Measurements from ENCODE around the gene ERG.

The ERG gene

GRCh38 chr21:38504066-38504465, 5.8 kb upstream of the ERG start:
- in situ Hi-C loops (cut with HindIII; ENCODE audit: low pct_ligation_motif_present, low pct_unique_long_range_greater_than_20kb, low sequenced_read_pairs), result no loop called here
- DNase-seq, result no peak

- DNase-seq, result no peak
- in situ Hi-C loops (cut with HindIII; ENCODE audit: low pct_ligation_motif_present, low pct_unique_long_range_greater_than_20kb, low sequenced_read_pairs), result no loop called here
Observed at GRCh38 chr21:38503583-38503982, 5.3 kb upstream of the ERG start.

GRCh38 chr21:38500073-38500472, 1.8 kb upstream of the ERG start:
- DNase-seq, result no peak
- in situ Hi-C loops (cut with HindIII; ENCODE audit: low pct_ligation_motif_present, low pct_unique_long_range_greater_than_20kb, low sequenced_read_pairs), result no loop called here

- no peak for DNase-seq
- in situ Hi-C loops (cut with HindIII; ENCODE audit: low pct_ligation_motif_present, low pct_unique_long_range_greater_than_20kb, low sequenced_read_pairs), result no loop called here
Observed at GRCh38 chr21:38499296-38499695, 1.0 kb upstream of the ERG start.

GRCh38 chr21:38496224-38496623, 2.1 kb downstream of the ERG start:
- no peak for DNase-seq
- in situ Hi-C loops (cut with HindIII; ENCODE audit: low pct_ligation_motif_present, low pct_unique_long_range_greater_than_20kb, low sequenced_read_pairs), result no loop called here

- no peak for DNase-seq
- in situ Hi-C loops (cut with HindIII; ENCODE audit: low pct_ligation_motif_present, low pct_unique_long_range_greater_than_20kb, low sequenced_read_pairs), result no loop called here
Observed at GRCh38 chr21:38495696-38496095, 2.6 kb downstream of the ERG start.

- in situ Hi-C loops (cut with HindIII; ENCODE audit: low pct_ligation_motif_present, low pct_unique_long_range_greater_than_20kb, low sequenced_read_pairs), result no loop called here
- no peak for DNase-seq
Observed at GRCh38 chr21:38495242-38495641, 3.0 kb downstream of the ERG start.

- DNase-seq, result peak; percentile 23
Observed at GRCh38 chr21:38494703-38495102, 3.6 kb downstream of the ERG start.

GRCh38 chr21:38494251-38494642, 4.0 kb downstream of the ERG start:
- no peak for DNase-seq
- in situ Hi-C loops (cut with HindIII; ENCODE audit: low pct_ligation_motif_present, low pct_unique_long_range_greater_than_20kb, low sequenced_read_pairs), result no loop called here

More at GRCh38 chr21:38494703-38495102, 3.6 kb downstream of the ERG start:
- in situ Hi-C loops (cut with HindIII; ENCODE audit: low pct_ligation_motif_present, low pct_unique_long_range_greater_than_20kb, low sequenced_read_pairs), result no loop called here

- no peak for DNase-seq
- in situ Hi-C loops (cut with HindIII; ENCODE audit: low pct_ligation_motif_present, low pct_unique_long_range_greater_than_20kb, low sequenced_read_pairs), result no loop called here
Observed at GRCh38 chr21:38493549-38494250, 4.6 kb downstream of the ERG start.

GRCh38 chr21:38492007-38492406, 6.3 kb downstream of the ERG start:
- DNase-seq, result no peak
- in situ Hi-C loops (cut with HindIII; ENCODE audit: low pct_ligation_motif_present, low pct_unique_long_range_greater_than_20kb, low sequenced_read_pairs), result no loop called here

GRCh38 chr21:38491536-38491935, 6.7 kb downstream of the ERG start:
- in situ Hi-C loops (cut with HindIII; ENCODE audit: low pct_ligation_motif_present, low pct_unique_long_range_greater_than_20kb, low sequenced_read_pairs), result no loop called here
- no peak for DNase-seq

GRCh38 chr21:38490411-38491020, 7.8 kb downstream of the ERG start:
- in situ Hi-C loops (cut with HindIII; ENCODE audit: low pct_ligation_motif_present, low pct_unique_long_range_greater_than_20kb, low sequenced_read_pairs), result no loop called here
- DNase-seq, result no peak

- in situ Hi-C loops (cut with HindIII; ENCODE audit: low pct_ligation_motif_present, low pct_unique_long_range_greater_than_20kb, low sequenced_read_pairs), result no loop called here
Observed at GRCh38 chr21:38489729-38490128, 8.5 kb downstream of the ERG start.

GRCh38 chr21:38489271-38489652, 9.0 kb downstream of the ERG start:
- no peak for DNase-seq
- in situ Hi-C loops (cut with HindIII; ENCODE audit: low pct_ligation_motif_present, low pct_unique_long_range_greater_than_20kb, low sequenced_read_pairs), result no loop called here

More at GRCh38 chr21:38489729-38490128, 8.5 kb downstream of the ERG start:
- no peak for DNase-seq

- no peak for DNase-seq
- in situ Hi-C loops (cut with HindIII; ENCODE audit: low pct_ligation_motif_present, low pct_unique_long_range_greater_than_20kb, low sequenced_read_pairs), result no loop called here
Observed at GRCh38 chr21:38488640-38489270, 9.5 kb downstream of the ERG start.

- in situ Hi-C loops (cut with HindIII; ENCODE audit: low pct_ligation_motif_present, low pct_unique_long_range_greater_than_20kb, low sequenced_read_pairs), result no loop called here
- no peak for DNase-seq
Observed at GRCh38 chr21:38487901-38488639, 10.2 kb downstream of the ERG start.

- in situ Hi-C loops (cut with HindIII; ENCODE audit: low pct_ligation_motif_present, low pct_unique_long_range_greater_than_20kb, low sequenced_read_pairs), result no loop called here
- no peak for DNase-seq
Observed at GRCh38 chr21:38486706-38487105, 11.6 kb downstream of the ERG start.

GRCh38 chr21:38486221-38486620, 12.1 kb downstream of the ERG start:
- no peak for DNase-seq
- in situ Hi-C loops (cut with HindIII; ENCODE audit: low pct_ligation_motif_present, low pct_unique_long_range_greater_than_20kb, low sequenced_read_pairs), result no loop called here
